ENCODE data around the gene DNAJB6.

- TF ChIP-seq CTCF (IDR thresholded peaks at IDR 0.05; ENCODE audit: extremely low read depth in 1 of 2, insufficient read depth in 1 of 2, low read depth in 1 of 2, low read length in 2 of 2), result peak; percentile 37 to 60
- TF ChIP-seq MAX (IDR thresholded peaks at IDR 0.05; ENCODE audit: insufficient read depth, insufficient read length), result no peak
- no peak for TF ChIP-seq POLR2AphosphoS5 (IDR thresholded peaks at IDR 0.05; ENCODE audit: insufficient read depth, low read depth, low read length)
- no peak for TF ChIP-seq EZH2 (IDR thresholded peaks at IDR 0.05; ENCODE audit: borderline replicate concordance, low read depth, low read length, severe bottlenecking)
- no peak for TF ChIP-seq POLR2A (IDR thresholded peaks at IDR 0.05; ENCODE audit: low read depth, low read length)
- TF ChIP-seq JUN (IDR thresholded peaks at IDR 0.05; ENCODE audit: borderline replicate concordance, insufficient read depth, insufficient read length, low read depth), result no peak
- no peak for TF ChIP-seq MYC (IDR thresholded peaks at IDR 0.05; ENCODE audit: low read depth, low read length)
- TF ChIP-seq FOS (IDR thresholded peaks at IDR 0.05; ENCODE audit: borderline replicate concordance, insufficient read depth, low read length), result no peak
- no peak for TF ChIP-seq GATA2 (IDR thresholded peaks at IDR 0.05; ENCODE audit: insufficient read depth, insufficient read length, low read depth, low read length)
These were observed 61.2 kb downstream of the DNAJB6 start for GRCh38 chr7:157397731-157398691.
